ENCODE results near the gene SMYD3. TPM values are rescaled to one million over a fixed set of nuclear protein-coding genes. Genes with fewer than 3 reads are reported as not detected.

The SMYD3 gene
- total RNA-seq, 3 donors from 2014 or later (not counting 1 experiment from before 2014, with no cell fraction given): 43.6 to 48.0 (median 46.1) TPM

- H3K4me3 Mint-ChIP-seq: no peak overlapping the region
- H3K36me3 ChIP-seq (ENCODE audit: control insufficient read depth, insufficient read depth, low read length): no peaks in the 10 kb centered on the region
- no peaks in the 10 kb centered on the region for H3K9me3 ChIP-seq (ENCODE audit: control insufficient read depth, insufficient read depth, low read length)
- 97% methylated on average over 5 of the region's 5 CpGs for WGBS (ENCODE audit: insufficient coverage)
- intact Hi-C loops (cut with micrococcal nuclease): no loop called here
- H3K27me3 ChIP-seq (ENCODE audit: control insufficient read depth, insufficient read depth, low read length): no peaks in the 10 kb centered on the region
- no peaks in the 10 kb centered on the region for H3K4me1 ChIP-seq (ENCODE audit: control insufficient read depth, insufficient read depth, low read length)
- DNase-seq (no peak), ATAC-seq (no peak)
- no peak overlapping the region for H3K27ac Mint-ChIP-seq
- H3K27me3 Mint-ChIP-seq (ENCODE audit: low read depth in 2 of 2): no peaks in the 10 kb centered on the region
- TF ChIP-seq CTCF (IDR thresholded peaks at IDR 0.05): no peak
- no peak overlapping the region for H3K4me3 ChIP-seq (ENCODE audit: low read length)
- no peak overlapping the region for H3K27ac ChIP-seq (ENCODE audit: low read length)
- H3K36me3 Mint-ChIP-seq: no peaks in the 10 kb centered on the region
- H3K9me3 Mint-ChIP-seq: no peaks in the 10 kb centered on the region
- H3K4me1 Mint-ChIP-seq: peaks cover 0 to 8% of the 10 kb centered on the region in 2 donors
These were observed 202.4 kb downstream of the SMYD3 start for GRCh38 chr1:246304484-246305259.

- no peaks in the 10 kb centered on the region for H3K36me3 Mint-ChIP-seq
- no peak for DNase-seq
- no peak for ATAC-seq
- TF ChIP-seq CTCF (IDR thresholded peaks at IDR 0.05): no peak
- intact Hi-C loops (cut with micrococcal nuclease): no loop called here
- H3K4me3 ChIP-seq (ENCODE audit: low read length): no peak overlapping the region
- H3K4me3 Mint-ChIP-seq: no peak overlapping the region
- no peaks in the 10 kb centered on the region for H3K27me3 Mint-ChIP-seq (ENCODE audit: low read depth in 2 of 2)
- H3K27ac ChIP-seq (ENCODE audit: low read length): no peak overlapping the region
- no peaks in the 10 kb centered on the region for H3K9me3 Mint-ChIP-seq
- WGBS (ENCODE audit: insufficient coverage): no CpG with 5 or more reads among the region's 2 CpGs
- H3K4me1 Mint-ChIP-seq: peaks cover 0 to 8% of the 10 kb centered on the region in 2 donors
- no peaks in the 10 kb centered on the region for H3K36me3 ChIP-seq (ENCODE audit: control insufficient read depth, insufficient read depth, low read length)
- no peaks in the 10 kb centered on the region for H3K27me3 ChIP-seq (ENCODE audit: control insufficient read depth, insufficient read depth, low read length)
- H3K9me3 ChIP-seq (ENCODE audit: control insufficient read depth, insufficient read depth, low read length): no peaks in the 10 kb centered on the region
- no peaks in the 10 kb centered on the region for H3K4me1 ChIP-seq (ENCODE audit: control insufficient read depth, insufficient read depth, low read length)
- H3K27ac Mint-ChIP-seq: no peak overlapping the region
These were observed 204.3 kb downstream of the SMYD3 start for GRCh38 chr1:246302711-246303317.

- no peaks in the 10 kb centered on the region for H3K4me1 ChIP-seq (ENCODE audit: control insufficient read depth, insufficient read depth, low read length)
- no peak for TF ChIP-seq CTCF (IDR thresholded peaks at IDR 0.05)
- no peak overlapping the region for H3K27ac Mint-ChIP-seq
- ATAC-seq (no peak), DNase-seq (no peak)
- H3K9me3 ChIP-seq (ENCODE audit: control insufficient read depth, insufficient read depth, low read length): no peaks in the 10 kb centered on the region
- no peaks in the 10 kb centered on the region for H3K36me3 ChIP-seq (ENCODE audit: control insufficient read depth, insufficient read depth, low read length)
- peaks cover under 1 to 8% of the 10 kb centered on the region in 2 donors for H3K4me1 Mint-ChIP-seq
- no peaks in the 10 kb centered on the region for H3K27me3 Mint-ChIP-seq (ENCODE audit: low read depth in 2 of 2)
- 100% methylated on average over 1 of the region's 1 CpG for whole genome bisulfite sequencing (ENCODE audit: insufficient coverage)
- no peaks in the 10 kb centered on the region for H3K27me3 ChIP-seq (ENCODE audit: control insufficient read depth, insufficient read depth, low read length)
- intact Hi-C loops (cut with micrococcal nuclease): no loop called here
- H3K4me3 ChIP-seq (ENCODE audit: low read length): no peak overlapping the region
- H3K36me3 Mint-ChIP-seq: no peaks in the 10 kb centered on the region
- no peak overlapping the region for H3K4me3 Mint-ChIP-seq
- H3K9me3 Mint-ChIP-seq: no peaks in the 10 kb centered on the region
- H3K27ac ChIP-seq (ENCODE audit: low read length): no peak overlapping the region
These were observed 204.8 kb downstream of the SMYD3 start for GRCh38 chr1:246302251-246302625.

Data from natural killer cell (primary cell).